Stomach smooth muscle (tissue), 2 donors: ENCODE results near the gene STARD3NL.

Experiments used
- H3K27ac ChIP-seq: one replicate; pipeline ENCODE4 v1.7.0; 2013; ENCODE audit warnings: mild to moderate bottlenecking, low read length, inconsistent platforms
- H3K27me3 ChIP-seq, 2 donors: one replicate each; pipeline ENCODE4 v1.7.0; 2013; ENCODE audit warnings: low read length in 2 of 2; ENCODE audit not compliant: insufficient read depth in 2 of 2, control insufficient read depth in 1 of 2
- H3K36me3 ChIP-seq, 2 donors: one replicate each; pipeline ENCODE4 v1.7.0; 2013; ENCODE audit warnings: low read length in 2 of 2; ENCODE audit not compliant: control insufficient read depth in 2 of 2, insufficient read depth in 2 of 2
- H3K4me1 ChIP-seq: one replicate; pipeline ENCODE4 v1.7.0; 2013; ENCODE audit warnings: low read length; ENCODE audit not compliant: control insufficient read depth, insufficient read depth
- H3K4me3 ChIP-seq, 2 donors: one replicate each; pipeline ENCODE4 v1.7.0; 2013; ENCODE audit warnings: low read length in 2 of 2
- H3K9ac ChIP-seq, 2 donors: one replicate each; pipeline ENCODE4 v1.7.0; 2013; ENCODE audit warnings: low read length in 2 of 2, mild to moderate bottlenecking in 1 of 2
- H3K9me3 ChIP-seq, 2 donors: one replicate each; pipeline ENCODE4 v1.7.0; 2013; ENCODE audit warnings: low read length in 2 of 2; ENCODE audit not compliant: control insufficient read depth in 2 of 2
- donor health status: healthy.
- donor health status: Pancreatic carcinoma.

The STARD3NL gene

DNA sequence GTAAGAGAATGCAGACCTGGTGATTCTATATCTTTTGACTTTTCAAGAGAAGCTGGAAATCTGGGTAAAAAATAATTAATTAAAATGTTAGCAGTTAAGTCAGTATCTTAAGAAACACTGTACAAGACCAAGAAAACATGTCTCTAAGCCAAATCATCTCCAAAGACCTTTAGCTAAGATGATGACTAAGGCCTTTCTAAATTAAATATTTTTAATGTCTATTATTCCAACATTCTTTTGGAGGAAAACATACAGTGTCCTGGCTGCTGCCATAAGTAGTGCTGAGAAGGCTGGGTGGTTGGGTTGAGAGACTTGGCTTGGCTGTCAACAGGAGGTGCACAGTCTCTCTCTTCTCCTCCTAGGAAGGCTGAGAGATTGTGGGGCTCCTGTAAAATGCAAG lies 20.3 kb downstream of the STARD3NL start:
- Histone ChIP-seq H3K36me3 (no peaks in the 10 kb centered on the region), H3K9ac (no peak overlapping the region), H3K9me3 (no peaks in the 10 kb centered on the region), H3K4me1 (peaks cover 12% of the 10 kb centered on the region), H3K4me3 (no peak overlapping the region), H3K27ac (no peak overlapping the region), H3K27me3 (no peaks in the 10 kb centered on the region)

GRCh38 chr7:38199154-38199553 lies 21.1 kb downstream of the STARD3NL start:
- H3K9ac ChIP-seq: no peak overlapping the region
- no peaks in the 10 kb centered on the region for H3K27me3 ChIP-seq
- no peak overlapping the region for H3K27ac ChIP-seq
- no peak overlapping the region for H3K4me3 ChIP-seq
- no peaks in the 10 kb centered on the region for H3K9me3 ChIP-seq
- peaks cover 12% of the 10 kb centered on the region for H3K4me1 ChIP-seq
- no peaks in the 10 kb centered on the region for H3K36me3 ChIP-seq

DNA sequence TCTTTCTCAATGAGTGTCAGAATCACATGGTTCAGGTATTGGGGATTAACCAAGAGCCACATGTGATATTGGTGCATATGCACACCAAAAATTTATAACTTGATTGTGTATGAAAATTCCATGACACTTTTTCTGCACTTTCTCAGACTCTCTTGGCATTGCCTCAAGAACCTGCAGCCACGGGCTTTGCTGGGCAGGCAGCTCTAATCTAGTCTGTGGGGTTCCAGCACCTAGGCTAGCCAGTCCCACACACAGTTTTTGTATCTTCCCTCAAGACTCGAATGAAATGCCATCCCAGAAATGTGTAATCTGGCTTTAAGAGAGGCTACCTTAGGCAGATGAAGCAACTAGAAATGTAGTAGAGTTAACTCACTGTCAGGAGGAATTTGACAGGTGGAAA lies 21.7 kb downstream of the STARD3NL start:
- H3K9ac ChIP-seq: no peak overlapping the region
- H3K27ac ChIP-seq: no peak overlapping the region
- no peaks in the 10 kb centered on the region for H3K9me3 ChIP-seq
- H3K4me3 ChIP-seq: no peak overlapping the region
- peaks cover 12% of the 10 kb centered on the region for H3K4me1 ChIP-seq
- H3K27me3 ChIP-seq: no peaks in the 10 kb centered on the region
- no peaks in the 10 kb centered on the region for H3K36me3 ChIP-seq

DNA sequence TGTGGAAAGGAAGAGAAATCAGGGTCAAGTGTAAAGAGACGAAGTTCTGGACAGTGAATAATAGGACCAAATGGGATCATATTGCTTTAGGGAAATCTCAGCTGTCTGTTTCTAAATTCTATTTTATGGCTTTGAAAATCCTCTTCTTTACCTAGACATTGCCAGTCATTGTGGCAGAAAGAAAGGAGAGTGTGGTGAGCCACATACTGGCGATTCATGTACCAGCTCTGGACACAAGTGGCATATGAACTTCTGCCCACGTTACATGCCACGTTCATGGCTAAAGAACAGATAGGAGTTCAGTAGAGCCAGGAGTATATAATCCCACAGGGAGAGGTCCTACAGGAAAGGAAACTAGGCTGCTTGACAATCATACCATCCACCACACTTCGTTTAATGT lies 28.0 kb downstream of the STARD3NL start:
- H3K36me3 ChIP-seq: peaks cover 4% of the 10 kb centered on the region in 2 donors
- H3K9me3 ChIP-seq: no peaks in the 10 kb centered on the region
- H3K9ac ChIP-seq: no peak overlapping the region
- H3K4me1 ChIP-seq: no peaks in the 10 kb centered on the region
- no peaks in the 10 kb centered on the region for H3K27me3 ChIP-seq
- no peak overlapping the region for H3K27ac ChIP-seq
- no peak overlapping the region for H3K4me3 ChIP-seq

GRCh38 chr7:38207843-38208242 lies 29.8 kb downstream of the STARD3NL start:
- no peak overlapping the region for H3K4me3 ChIP-seq
- H3K4me1 ChIP-seq: peaks cover 6% of the 10 kb centered on the region
- H3K9me3 ChIP-seq: no peaks in the 10 kb centered on the region
- H3K36me3 ChIP-seq: peaks cover 4% of the 10 kb centered on the region in 2 donors
- no peak overlapping the region for H3K9ac ChIP-seq
- H3K27ac ChIP-seq: no peak overlapping the region
- no peaks in the 10 kb centered on the region for H3K27me3 ChIP-seq

GRCh38 chr7:38211486-38211885 lies 33.4 kb downstream of the STARD3NL start:
- H3K4me3 ChIP-seq: no peak overlapping the region
- H3K9ac ChIP-seq: peak overlapping the region in 1 of 2 donors; percentile 13
- H3K4me1 ChIP-seq: peaks cover 6% of the 10 kb centered on the region
- peaks cover 8% of the 10 kb centered on the region in 2 donors for H3K36me3 ChIP-seq
- no peaks in the 10 kb centered on the region for H3K9me3 ChIP-seq
- H3K27me3 ChIP-seq: no peaks in the 10 kb centered on the region
- H3K27ac ChIP-seq: no peak overlapping the region

DNA sequence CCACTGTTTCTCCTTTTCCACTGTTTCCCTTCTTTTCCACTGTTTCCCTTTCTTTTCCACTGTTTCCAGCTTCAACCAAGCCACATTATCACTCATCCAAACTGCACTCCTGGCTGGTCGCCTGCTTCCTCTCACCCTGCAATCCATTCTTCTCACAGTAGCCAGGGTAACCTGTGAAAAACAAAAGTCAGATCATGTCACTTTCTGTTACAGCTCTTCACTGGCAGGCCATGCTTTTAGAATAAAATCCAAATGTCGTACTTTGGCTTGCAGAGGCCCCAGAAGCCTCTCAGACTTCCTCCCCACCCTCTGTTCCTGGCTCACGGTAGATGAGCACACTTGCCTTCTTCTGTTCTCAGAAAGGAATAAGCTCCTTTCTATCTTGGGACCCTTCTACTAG lies 33.9 kb downstream of the STARD3NL start:
- Histone ChIP-seq H3K9ac (peak overlapping the region in 1 of 2 donors; percentile 13), H3K9me3 (no peaks in the 10 kb centered on the region), H3K4me1 (peaks cover 6% of the 10 kb centered on the region), H3K4me3 (no peak overlapping the region), H3K27me3 (no peaks in the 10 kb centered on the region), H3K27ac (no peak overlapping the region), H3K36me3 (peaks cover 11 to 13% of the 10 kb centered on the region in 2 donors)

DNA sequence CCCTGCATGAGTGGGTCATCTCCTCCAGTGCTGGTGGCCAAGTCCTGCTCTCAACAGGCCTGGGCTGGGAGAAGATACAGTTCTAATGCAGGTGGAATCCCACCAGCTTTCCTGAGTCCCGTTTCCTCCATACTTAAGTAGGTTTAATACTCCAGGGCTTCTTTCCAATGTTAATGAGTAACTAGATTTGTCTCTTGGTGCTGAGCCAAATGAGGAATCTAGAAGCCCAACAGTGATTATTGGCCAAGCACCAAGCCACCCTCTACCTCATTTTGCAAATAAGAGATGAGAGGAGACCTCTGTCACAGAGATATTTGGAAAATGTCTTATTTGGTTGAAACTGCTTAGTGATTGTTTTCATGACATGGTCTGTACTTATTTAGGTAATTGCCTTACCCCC lies 37.1 kb downstream of the STARD3NL start:
- peaks cover 20 to 22% of the 10 kb centered on the region in 2 donors for H3K36me3 ChIP-seq
- peaks cover 6% of the 10 kb centered on the region for H3K4me1 ChIP-seq
- H3K27ac ChIP-seq: no peak overlapping the region
- H3K27me3 ChIP-seq: no peaks in the 10 kb centered on the region
- no peak overlapping the region for H3K9ac ChIP-seq
- no peak overlapping the region for H3K4me3 ChIP-seq
- H3K9me3 ChIP-seq: no peaks in the 10 kb centered on the region

GRCh38 chr7:38215735-38216670 lies 38.0 kb downstream of the STARD3NL start:
- H3K27ac ChIP-seq: no peak overlapping the region
- peaks cover 20 to 26% of the 10 kb centered on the region in 2 donors for H3K36me3 ChIP-seq
- H3K9me3 ChIP-seq: no peaks in the 10 kb centered on the region
- H3K4me1 ChIP-seq: peaks cover 6% of the 10 kb centered on the region
- no peak overlapping the region for H3K4me3 ChIP-seq
- H3K27me3 ChIP-seq: no peaks in the 10 kb centered on the region
- H3K9ac ChIP-seq: no peak overlapping the region

DNA sequence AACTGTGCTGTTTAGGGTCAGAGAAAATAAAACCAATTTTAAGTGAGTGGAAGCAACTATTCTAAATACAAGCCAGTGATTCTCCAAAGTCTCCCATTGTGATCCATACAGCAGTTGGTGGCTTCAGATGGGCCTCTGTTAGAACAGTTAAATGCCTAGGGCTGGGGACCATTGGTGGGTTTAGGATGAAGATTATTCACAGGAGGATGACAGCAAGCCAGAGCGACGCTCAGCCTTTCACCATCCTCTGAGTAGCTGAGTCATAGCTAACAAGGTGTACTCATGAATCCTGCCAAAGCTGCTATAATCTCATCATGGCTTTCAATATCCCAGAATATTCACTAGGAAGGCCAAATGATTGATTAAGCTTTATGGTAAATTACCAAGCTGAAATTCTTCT lies 39.6 kb downstream of the STARD3NL start:
- H3K27me3 ChIP-seq: no peaks in the 10 kb centered on the region
- H3K27ac ChIP-seq: no peak overlapping the region
- H3K36me3 ChIP-seq: peaks cover 26 to 29% of the 10 kb centered on the region in 2 donors
- no peak overlapping the region for H3K9ac ChIP-seq
- H3K4me1 ChIP-seq: no peaks in the 10 kb centered on the region
- H3K4me3 ChIP-seq: no peak overlapping the region
- H3K9me3 ChIP-seq: no peaks in the 10 kb centered on the region

DNA sequence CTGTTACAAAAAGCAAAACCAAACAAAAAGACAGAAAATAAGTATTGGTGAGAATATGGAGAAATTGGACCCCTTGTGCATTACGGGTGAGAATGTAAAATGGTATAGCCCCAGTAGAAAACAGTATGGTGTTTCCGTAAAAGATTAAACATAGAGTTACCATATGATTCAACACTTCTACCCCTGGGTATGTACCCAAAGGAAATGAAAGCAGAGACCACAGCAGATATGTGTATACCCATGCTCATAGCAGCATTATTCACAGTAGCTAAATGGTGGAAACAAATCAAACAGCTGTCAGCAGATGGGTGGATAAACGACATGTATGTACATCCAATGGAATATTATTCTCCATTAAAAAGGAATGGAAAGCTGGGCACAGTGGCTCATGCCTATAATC lies 42.4 kb downstream of the STARD3NL start:
- Histone ChIP-seq H3K4me1 (no peaks in the 10 kb centered on the region), H3K9me3 (no peaks in the 10 kb centered on the region), H3K27ac (no peak overlapping the region), H3K27me3 (no peaks in the 10 kb centered on the region), H3K4me3 (no peak overlapping the region), H3K9ac (no peak overlapping the region), H3K36me3 (peaks cover 22 to 25% of the 10 kb centered on the region in 2 donors)
